ENCODE data around the gene NEDD4.
"Not testable (repeated sequence)": the region's sequence is repeated elsewhere in the genome, so short reads cannot be mapped to it uniquely, and the experiment has no call there.

Gene NEDD4

DNA sequence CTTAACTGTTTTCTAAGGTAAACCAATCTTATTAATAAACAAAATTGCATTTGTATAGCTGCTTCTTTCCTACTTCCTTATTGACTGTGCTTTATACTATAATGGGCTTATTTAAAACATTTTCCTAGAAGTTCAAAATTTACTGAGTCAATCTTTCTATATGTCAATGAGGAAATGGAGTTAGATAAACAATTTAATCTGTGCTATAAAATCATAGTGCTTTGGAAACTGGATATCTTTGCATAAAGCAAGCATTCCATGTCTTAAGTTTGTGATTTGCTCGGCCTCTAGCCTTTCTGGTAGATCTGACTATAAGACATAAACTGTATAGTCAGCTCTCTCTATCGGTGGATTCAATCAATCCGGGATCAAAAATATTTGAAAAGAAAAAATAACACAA, 99.6 kb downstream of the NEDD4 start:
- no peak for DNase-seq (ENCODE audit: low spot score)

DNA sequence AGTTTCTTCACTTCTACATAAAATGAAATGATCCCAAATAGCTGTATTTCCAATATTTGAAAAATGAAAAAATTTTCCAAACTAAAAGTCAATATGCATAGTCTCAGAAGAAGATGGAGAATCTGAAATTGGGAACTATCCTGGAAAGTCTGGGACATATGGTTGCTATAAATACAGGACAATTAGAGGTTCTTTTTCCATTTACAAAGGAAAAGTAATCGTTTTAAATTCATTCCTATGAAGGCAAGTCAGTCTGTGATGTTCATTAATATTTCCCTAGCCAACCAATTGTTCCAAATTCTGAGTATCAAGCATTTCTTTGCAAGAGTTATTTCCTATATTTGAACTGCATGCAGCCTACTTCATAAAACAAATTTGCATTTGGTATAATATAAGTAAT, 102.2 kb downstream of the NEDD4 start:
- DNase-seq (ENCODE audit: low spot score), result no peak

DNA sequence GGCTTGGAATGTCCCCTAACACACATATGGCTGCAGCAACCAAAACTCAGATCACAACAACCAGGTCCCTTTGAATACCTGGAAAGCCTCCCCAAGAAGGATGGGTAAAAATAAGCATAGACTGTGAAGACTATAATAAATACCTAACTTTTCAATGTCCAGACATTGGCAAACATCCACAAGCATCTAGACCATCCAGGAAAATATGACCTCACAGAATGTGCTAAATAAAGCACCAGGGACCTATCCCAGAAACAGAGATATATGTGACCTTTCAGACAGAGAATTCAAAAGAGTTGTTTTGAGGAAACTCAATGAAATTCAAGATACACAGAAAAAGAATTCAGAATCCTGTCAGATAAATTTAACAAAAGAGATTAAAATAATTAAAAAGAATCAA, 109.2 kb downstream of the NEDD4 start:
- DNase-seq (ENCODE audit: low spot score), result no peak

DNA sequence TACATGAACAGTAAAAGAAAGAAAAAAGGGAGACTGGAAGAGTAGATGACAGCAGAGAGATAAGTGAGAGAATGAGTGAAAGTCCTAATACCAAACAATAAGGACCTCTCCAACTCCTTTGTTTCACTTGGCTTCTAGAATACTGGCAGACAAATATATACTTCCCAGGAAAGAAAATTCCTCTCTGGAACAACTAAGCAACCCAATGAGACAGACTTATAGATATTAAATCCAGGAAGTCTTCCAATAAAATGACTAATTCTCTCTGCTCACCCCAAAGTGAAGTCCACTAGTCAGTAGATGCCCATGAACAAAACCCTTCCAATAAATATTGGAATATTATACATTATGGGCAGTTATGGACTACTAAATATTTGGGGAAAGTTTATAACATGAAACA, 114.2 kb downstream of the NEDD4 start:
- no peak for DNase-seq (ENCODE audit: low spot score)

DNA sequence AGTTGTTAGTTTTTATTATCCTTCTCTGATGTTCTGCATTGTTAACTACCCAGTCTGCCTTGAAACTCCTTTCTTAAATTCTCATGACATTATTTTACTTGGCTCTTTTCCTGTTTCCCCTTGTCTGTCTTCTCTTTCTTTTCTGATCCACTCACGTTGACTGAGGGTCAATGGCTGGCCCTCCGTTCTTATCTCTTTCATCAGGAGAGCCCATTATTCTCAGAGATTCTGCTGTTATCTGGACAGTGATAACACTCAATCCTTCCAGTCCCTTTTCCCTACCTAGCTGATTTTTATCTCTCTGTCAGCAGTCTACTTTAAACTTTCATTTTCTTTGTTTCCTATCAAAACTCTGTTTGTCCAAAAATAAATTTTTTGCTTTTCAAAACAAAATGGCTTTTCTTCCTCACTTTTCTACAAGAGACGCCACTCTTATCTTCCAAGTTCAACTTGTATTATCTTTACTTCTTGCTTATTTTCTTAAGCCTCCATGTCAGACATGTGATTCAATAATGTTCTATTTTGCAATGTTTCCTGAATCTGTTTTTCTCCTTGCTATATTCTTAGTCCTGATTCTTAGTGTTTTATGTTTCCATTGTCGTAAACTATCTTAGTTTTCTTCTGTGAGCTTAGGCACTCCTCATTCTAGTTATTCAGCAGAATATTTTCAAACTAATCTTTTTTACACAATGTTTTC, 120.2 kb downstream of the NEDD4 start:
- DNase-seq (ENCODE audit: low spot score), result no peak

DNA sequence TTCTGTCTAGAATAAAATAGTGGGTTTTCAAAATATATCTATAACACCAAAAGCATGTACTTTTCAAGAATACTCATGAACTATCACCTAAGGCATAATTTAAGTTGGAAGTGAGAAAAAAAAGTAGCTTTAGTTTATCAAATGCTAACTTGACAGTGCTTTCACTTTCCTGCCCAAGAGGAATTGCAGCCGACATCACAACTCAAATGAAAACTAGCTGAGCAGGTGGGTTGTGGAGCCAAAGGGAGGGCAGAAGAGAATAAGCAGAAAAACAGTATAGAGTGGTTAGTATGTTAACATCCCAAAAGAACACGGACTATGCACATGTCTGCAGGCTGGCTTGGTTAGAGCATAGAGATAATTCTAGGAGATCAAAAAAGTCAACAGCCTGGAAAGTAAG, 120.9 kb downstream of the NEDD4 start:
- no peak for DNase-seq (ENCODE audit: low spot score)

DNA sequence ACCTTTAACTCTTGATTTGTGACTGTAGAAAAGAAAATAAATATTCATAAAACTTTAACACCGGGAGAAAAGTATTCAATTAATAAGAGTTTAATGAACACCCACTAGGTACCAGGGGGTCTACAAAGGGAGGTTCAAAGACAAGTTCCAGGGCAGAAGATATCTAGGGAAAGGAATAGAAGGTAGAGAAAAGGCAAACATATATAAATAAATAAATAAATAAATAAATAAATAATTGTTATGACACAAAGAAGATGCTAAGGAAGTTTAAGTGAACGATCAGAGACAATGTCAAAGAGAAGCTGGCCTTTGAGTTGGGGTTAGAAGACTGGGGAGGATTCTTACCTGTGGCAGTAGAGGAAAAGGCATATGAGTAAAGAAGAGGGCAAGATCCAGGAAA, 123.8 kb downstream of the NEDD4 start:
- DNase-seq (ENCODE audit: low spot score), result no peak

DNA sequence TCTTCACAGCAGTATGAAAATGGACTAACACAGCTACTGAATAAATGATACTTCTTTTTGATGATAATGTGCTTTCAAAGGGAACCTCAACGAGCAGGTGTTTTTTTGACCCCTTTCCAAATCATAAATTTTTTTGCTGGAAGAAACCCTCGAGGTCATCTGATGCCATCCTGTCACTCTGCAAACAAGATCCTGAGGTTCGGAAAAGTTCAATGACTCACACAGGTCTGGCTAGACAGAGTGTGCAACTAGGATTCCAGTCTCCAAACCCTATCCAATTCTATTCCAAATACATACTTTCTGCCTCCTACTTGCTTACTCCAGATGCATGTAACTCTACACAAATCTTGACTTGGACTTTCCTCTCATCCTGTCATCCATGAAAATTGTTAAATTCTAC, 124.7 kb downstream of the NEDD4 start:
- peak; percentile 52 for DNase-seq (ENCODE audit: low spot score)

DNA sequence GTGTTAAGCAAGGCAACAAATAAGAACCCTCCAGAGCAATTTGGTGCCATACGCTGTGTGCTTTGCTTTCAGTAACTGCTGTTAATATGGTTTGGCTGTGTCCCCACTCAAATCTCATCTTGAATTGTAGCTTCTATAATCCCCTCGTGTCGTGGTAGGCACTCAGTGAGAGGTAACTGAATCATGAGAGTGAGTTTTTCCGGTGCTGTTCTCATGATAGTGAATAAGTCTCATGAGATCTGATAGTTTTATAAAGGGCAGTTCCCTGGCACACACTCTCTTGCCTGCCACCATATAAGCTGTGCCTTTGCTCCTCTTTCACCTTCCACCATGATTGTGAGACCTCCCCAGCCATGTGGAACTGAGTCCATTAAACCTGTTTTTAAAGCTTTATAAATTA, 125.1 kb downstream of the NEDD4 start:
- not testable (repeated sequence) for DNase-seq (ENCODE audit: low spot score)

DNA sequence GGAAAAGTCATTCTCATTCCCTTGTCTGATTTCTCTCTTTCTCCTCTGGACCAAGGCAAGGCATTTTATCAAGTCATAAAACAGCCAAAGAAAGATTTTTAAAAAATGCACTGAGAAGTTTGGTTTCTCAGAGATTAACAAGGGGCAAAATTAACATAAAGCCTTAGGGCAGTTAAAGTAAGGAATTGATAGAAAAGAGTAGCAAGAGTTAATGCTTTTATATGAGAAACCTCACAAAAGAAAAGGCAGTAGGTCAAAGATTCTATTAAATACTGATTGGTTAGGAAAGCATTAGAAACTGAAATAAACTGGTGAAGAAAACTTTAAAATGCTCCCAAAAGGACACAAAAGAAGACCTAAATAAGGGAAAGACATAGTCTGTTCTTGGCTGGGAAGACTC, 129.5 kb downstream of the NEDD4 start:
- no peak for DNase-seq (ENCODE audit: low spot score)

DNA sequence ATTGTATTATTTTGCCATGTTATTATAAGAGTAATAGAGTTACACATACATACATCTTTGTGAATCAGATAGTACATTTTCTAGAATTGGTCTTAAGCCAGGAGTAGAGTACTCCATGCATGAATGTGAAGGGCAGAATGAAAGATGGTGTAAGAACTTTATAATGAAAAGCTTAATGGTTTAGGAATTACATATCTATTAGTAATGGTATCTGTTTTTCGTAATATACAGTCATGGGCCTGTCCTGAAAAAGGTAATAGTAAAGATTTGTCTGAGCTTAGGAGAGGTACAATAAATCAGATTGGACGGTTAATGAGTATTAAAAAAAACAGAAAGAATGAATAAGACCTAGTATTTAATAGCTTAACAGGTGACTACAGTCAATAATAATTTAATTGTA, 132.3 kb downstream of the NEDD4 start:
- no peak for DNase-seq (ENCODE audit: low spot score)

DNA sequence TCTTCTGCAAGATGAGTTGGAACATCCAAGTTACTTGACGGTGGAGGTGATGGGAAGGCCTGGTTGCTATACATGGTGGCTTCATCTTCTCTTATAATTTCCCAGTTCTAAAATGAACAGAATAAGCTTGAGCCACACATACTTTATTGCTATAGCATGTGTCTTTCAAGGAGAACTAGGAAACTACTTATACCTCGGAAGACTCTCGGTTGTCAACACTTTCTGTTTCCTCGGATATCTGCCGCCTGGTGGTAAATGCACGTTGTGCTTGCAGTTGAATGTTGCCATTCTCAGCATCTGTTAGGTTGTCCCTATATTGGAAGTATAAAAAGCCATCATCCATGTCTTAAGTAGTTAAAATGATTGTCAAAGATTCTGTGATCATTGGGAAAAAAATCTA, 132.9 kb downstream of the NEDD4 start:
- no peak for DNase-seq (ENCODE audit: low spot score)

DNA sequence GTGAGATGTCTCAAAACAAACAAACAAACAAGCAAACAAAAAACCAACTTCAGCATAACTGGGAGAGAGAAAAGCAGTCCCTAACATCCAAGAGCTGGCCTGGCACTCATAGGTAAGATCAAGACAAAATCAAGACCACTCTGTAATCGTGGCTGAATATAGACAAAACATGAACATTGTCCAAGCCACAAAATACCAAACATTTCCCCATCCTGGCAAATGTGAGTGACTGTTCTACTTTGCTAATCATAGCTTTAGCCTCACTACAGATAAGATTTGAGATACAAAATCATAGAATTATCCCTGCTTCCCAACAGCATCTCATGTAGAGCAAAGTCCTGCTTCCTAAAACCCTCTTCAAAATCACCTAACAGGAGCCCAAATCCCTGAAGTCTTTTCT, 133.7 kb downstream of the NEDD4 start:
- DNase-seq (ENCODE audit: low spot score), result no peak

DNA sequence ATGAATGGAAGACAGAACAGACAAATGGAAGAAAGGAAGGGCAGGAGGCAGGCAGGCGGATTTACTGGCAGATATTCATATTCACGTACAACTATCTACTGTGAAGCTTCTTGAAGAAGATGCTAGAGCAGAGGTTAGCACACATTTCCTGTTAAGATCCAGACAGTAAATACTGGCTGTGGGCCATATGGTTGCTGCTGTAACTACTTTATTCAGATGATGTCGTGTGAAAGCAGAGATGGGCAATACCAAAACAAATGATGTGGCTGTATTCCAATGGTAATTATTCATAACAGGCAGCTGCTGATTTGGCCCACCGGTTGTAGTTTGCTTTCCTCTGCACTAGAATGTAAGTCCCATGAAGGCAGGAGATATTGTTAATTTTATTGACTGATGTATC, 134.8 kb downstream of the NEDD4 start:
- DNase-seq (ENCODE audit: low spot score), result peak; percentile 13

DNA sequence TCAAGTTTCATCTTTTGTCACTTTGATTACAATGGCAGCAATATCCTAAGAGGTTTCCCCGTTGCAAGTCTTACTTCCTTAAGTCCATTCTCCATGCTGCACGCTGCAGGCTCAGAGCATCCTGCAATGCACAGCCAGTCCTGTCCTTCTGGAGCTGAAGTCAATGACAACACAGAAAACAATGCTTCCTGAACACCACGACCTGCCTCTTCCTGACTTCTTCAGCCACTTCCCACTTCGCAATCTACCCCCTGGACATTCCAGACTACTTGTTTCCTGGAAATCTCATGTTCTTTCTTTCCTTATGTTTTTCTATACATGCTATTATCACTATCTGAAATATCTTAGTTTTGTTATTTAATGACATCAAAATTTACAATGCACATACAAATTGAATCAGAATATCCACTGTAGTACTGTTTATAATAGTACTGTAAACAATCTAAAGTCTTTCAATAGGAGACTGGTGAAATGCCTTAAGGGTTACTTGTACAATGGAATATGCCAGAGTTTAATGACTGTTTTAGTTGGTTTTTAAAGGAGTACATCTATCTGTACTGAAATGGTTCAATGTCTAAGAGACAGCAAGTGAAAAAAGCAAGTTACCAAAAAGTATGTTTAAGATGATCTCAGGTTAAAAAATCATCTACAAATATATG, 136.8 kb downstream of the NEDD4 start:
- peak; percentile 1 for DNase-seq (ENCODE audit: low spot score)

DNA sequence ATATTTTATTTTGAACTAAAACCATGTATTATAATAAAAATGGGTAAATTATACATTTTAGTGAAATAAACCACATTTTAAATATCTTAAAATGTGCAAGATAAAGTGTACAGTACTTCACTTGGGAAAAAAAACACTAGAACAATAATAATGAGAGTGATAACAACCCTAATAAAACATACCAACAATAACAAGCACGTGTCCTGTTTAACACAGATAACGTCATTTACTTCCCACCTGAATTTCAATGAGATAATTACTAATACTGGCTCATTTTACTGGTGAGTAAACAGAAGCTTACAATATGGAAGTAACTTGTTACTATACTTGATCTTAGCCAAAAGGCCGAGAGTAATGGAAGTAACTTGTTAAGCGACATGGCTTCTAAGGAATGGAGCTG, 140.3 kb downstream of the NEDD4 start:
- DNase-seq (ENCODE audit: low spot score), result no peak

DNA sequence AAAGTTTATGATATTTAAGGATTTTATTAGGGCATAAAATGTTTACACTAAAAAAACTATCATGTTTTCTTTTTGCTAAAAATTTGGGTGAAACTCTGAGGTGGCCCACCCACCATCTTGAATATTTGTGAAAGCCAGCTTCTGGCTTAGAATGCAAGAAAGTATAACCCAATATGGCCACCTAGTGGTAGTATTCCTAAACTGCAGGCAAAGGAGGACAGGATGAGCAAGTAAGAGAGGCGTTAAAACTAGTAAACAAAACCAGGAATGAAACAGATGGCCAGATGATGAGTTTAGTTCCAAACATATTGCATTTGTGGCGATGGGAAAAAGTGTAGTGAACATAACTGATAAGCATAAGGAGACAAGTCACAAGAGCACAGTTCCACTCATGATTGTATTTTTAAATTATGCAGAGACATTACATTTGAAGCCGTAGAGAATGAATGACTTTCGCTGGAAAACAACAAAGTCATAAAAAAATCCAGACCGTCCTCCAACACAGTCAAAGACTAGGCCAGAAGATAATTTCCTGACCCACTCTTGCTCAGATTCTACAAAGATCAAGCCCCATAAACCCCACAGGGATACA, 147.2 kb downstream of the NEDD4 start:
- peak; percentile 74 for DNase-seq (ENCODE audit: low spot score)

DNA sequence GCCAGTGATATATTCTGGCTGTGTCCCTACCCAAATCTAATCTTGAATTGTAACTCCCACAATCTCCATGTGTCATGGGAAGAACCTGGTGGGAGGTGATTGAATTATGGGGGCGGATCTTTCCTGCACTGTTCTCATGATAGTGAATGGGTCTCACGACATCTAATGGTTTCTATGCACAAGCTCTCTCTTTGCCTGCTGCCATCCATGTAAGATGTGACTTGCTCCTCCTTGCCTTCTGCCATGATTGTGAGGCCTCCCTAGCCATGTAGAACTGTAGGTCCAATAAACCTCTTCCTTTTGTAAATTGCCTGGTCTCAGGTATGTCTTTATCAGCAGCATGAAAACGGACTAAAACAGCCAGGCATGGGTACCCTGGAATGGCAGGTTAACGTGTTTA, 150.5 kb downstream of the NEDD4 start:
- not testable (repeated sequence) for DNase-seq (ENCODE audit: low spot score)

DNA sequence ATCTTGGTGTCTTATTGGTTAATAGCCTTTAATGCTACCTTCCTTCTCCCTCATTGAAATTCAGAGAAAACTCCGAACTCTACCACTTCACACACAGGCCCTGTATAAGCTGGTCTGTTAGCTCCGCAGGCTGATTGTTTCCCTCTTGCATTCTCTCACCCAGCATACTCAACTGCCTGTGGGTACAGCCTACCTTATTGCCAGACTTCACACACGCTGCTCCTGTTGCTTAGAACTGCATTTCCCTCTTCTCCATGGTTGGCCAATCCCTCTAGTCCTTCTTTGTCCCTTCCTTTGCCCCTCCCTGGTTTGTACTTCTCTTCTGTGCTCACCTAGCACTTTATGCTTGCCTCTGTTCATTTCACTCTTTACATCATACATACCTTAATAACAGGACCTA, 157.5 kb downstream of the NEDD4 start:
- no peak for DNase-seq (ENCODE audit: low spot score)

DNA sequence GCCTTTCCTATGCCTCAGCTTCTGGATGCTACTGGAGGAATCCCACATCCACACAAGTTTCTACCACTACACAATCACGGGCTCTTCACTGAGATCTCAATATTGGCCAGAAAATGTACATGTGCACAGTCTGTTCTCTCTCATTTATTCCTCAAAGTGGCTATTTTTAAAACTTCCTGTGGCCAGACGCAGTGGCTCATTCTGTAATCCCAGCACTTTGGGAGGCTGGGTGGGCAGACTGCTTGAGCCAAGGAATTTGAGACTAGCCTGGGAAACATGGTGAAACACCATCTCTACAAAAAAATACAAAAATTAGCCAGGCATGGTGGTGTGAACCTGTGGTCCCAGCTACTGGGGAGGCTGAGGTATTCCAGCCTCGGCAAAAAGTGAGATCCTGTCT, 159.1 kb downstream of the NEDD4 start:
- no peak for DNase-seq (ENCODE audit: low spot score)

DNA sequence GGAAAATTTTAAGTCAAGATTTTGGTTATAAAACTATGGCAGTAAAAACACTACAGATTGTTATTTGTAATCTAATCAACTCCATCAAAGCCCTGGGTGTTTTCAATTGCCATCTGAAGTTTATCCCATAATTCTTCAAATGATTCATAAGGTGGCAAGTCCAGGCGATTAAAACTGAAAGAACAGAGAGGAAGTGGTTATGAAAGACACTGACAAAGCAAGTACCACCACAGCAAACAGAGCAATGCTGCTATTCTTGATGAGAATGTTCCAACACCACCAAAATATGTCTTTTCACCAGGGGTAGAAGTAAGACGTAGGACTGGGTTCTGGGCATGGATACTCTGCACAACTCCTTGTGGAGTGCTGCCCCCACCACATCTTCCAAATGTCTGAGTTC, 163.6 kb downstream of the NEDD4 start:
- no peak for DNase-seq (ENCODE audit: low spot score)

DNA sequence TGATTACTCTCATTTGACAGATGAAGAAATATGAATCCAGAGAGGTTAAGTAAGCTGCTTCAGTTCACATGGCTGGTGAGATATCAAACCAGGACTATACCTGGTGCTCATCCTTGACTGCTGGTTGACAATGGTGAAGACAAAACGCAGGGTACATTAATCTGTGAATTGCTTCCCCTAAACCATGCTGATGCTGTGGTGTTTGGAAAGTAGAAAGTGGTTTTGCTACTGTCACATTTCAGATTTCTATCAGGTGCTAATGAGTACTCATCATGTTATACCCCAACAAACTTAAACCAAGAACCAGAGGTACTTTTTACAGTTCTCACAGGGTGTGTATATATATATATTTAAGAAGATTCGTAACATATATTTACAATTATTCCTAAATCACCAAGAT, 165.5 kb downstream of the NEDD4 start:
- DNase-seq (ENCODE audit: low spot score), result no peak

DNA sequence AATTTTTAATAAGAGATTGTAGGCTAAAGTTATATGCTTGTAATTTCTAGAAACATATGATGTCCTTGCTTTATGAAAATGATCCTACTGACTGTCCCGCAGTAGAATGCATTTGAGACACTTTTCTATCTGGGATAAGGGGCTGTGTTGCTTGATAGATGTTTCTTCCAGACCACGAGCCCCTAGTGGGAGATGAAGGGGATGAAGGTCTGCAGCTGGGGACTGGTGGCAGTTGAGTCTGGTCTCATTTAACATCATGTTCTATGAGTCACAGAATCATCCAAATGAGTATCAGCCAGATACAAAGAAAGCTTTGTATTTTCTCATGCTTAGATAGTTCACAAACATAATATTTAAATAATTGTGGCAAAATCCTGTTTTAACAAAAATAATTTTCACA, 166.2 kb downstream of the NEDD4 start:
- DNase-seq (ENCODE audit: low spot score), result peak; percentile 35
